Sciatic nerve (tissue), 2 donors: ENCODE data around the gene ARL8B. TPM values are rescaled to one million over a fixed set of nuclear protein-coding genes. Genes with fewer than 3 reads are reported as not detected.
"Not testable (repeated sequence)": the region's sequence is repeated elsewhere in the genome, so short reads cannot be mapped to it uniquely, and the experiment has no call there.

Experiments used
- ATAC-seq: fragments of 200-7000 bp; cut with Tn5 transposase; one replicate; pipeline ENCODE4 v1.9.1; 2020; ENCODE audit warnings: mild to moderate bottlenecking, moderate library complexity
- DNase-seq: peaks from one replicate; pipeline ENCODE4 v3.0.0-alpha.2; 2020; ENCODE audit warnings: low spot score
- intact Hi-C: fragments of 100-400 bp; cut with DNase I; formaldehyde crosslinking; loops from one replicate; pipeline ENCODE4 v1.14.2; 2022
- total RNA-seq: library from RNA; stranded (reverse); fragmentation: NEBNext Ultra II Directional; extraction: Animal tissue kit (Norgen Biotek cat#: 25700); gene quantifications from one replicate; pipeline ENCODE4 v1.2.1, GENCODE V29; 2021
- donor health status: DM: no; HTN: no; CAD: no.
- donor health status: DM: no; HTN: no; CAD: no.

The ARL8B gene
- total RNA-seq, 1 donor from 2014 or later = 55.1 TPM

DNA sequence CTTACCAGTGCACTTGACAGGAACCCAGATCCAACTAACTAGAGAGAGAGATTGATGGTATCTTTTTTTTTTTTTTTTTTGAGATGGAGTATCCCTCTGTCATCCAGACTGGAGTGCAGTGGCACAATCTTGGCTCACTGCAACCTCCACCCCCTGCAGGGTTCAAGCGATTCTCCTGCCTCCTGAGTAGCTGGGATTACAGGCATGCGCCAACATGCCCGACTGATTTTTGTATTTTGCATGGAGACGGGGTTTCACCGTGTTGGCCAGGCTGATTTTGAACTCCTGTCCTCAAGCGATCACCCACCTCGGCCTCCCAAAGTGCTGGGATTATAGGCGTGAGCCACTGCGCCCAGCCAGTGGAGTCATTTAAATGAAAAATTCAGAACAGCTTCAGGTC, 15.7 kb upstream of the ARL8B start:
- intact Hi-C loops, ATAC-seq, DNase-seq: not testable (repeated sequence)

- not testable (repeated sequence) for ATAC-seq
Measured at GRCh38 chr3:5106933-5107334, 15.2 kb upstream of the ARL8B start.

GRCh38 chr3:5110337-5110736, 11.8 kb upstream of the ARL8B start:
- DNase-seq = no peak
- no peak for ATAC-seq
- intact Hi-C loops = no loop called here

More at GRCh38 chr3:5106933-5107334, 15.2 kb upstream of the ARL8B start:
- intact Hi-C loops, DNase-seq: not testable (repeated sequence)

DNA sequence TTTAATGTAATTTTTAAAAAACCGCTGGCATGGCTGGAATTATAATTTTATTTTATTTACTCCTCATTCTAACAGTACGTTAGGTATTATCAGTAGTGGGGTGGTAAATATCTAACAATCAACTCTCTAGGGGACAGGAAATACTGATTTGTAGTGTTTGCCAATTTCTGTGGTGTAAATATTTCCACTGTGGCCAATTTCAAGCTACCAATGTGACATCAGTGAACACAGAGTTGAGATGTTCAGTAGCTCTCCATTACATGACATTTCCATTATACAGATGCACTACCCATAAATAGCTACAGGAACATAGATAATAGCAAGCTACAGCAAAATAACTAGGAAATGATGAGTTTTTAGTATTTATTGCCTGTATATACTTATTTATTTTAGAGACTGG, 10.0 kb upstream of the ARL8B start:
- DNase-seq (no peak), ATAC-seq (no peak)
- intact Hi-C loops = no loop called here

GRCh38 chr3:5113726-5114125, 8.4 kb upstream of the ARL8B start:
- DNase-seq, ATAC-seq, intact Hi-C loops: not testable (repeated sequence)

DNA sequence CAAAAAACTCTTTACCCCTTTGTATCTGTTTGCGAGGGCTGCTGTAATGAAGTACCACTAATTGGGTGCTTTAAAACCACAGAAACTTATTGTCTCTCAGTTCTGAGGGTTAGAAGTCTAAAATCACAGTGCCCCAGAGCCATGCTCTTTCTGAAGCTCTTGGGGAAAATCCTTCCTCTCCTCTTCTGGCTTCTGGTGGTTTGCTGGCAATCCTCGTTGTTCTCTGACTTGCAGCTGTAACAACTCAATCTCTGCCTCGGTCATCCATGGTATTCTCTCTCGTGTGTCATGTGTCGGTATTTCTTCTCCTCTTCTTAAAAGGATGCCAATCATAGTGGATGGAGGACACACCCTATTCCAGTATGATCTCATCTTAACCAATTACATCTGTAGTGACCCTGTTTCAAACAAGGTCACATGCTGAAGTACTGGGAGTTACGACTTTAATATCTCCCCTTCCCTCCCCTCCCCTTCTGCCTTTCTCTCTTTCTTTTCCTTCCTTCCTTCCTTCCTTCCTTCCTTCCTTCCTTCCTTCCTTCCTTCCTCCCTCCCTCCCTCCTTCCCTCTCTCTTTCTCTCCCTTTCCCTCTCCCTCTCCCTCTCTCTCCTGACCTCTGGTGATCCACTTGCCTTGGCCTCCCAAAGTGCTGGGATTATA, 6.5 kb upstream of the ARL8B start:
- no peak for DNase-seq
- no peak for ATAC-seq
- intact Hi-C loops = no loop called here

DNA sequence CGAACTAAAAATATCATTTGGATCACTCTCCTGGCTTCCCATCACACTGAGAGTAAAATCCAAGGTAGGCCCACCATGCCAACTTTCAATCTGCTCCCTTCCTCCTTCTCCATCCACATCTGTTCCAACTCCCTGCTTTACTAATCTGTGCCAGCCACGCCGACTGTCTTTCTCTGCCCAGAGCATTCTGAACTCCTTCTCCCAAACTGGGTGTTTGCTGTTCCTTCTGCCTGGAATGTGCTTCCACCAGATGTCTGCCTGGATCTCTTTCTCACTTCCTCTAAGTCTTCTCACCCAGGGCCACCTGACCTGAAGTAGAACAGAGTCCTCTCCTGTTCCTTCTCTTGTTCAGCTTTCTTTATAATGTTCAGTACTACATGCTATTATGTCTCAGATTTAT, 5.6 kb upstream of the ARL8B start:
- DNase-seq (no peak), ATAC-seq (no peak)
- intact Hi-C loops = no loop called here

DNA sequence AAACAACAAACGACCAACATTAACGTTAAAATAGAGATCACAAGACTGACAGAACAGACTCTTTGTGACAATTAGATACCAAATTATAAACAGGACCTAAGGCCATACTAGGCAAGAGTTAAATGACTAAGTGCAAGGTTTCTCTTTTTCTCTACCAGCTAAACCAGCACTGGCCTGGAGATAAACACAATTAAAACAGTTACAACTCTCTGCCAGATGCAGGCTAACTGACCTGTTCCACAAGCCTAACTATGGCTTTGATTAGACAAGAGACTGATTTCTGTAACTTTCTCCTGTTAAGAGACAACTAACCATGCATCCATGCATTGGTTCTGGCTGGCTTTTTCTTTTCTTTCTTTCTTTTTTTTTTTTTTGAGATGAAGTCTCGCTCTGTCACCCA, 1.6 kb upstream of the ARL8B start:
- no peak for DNase-seq
- intact Hi-C loops = no loop called here
- no peak for ATAC-seq

DNA sequence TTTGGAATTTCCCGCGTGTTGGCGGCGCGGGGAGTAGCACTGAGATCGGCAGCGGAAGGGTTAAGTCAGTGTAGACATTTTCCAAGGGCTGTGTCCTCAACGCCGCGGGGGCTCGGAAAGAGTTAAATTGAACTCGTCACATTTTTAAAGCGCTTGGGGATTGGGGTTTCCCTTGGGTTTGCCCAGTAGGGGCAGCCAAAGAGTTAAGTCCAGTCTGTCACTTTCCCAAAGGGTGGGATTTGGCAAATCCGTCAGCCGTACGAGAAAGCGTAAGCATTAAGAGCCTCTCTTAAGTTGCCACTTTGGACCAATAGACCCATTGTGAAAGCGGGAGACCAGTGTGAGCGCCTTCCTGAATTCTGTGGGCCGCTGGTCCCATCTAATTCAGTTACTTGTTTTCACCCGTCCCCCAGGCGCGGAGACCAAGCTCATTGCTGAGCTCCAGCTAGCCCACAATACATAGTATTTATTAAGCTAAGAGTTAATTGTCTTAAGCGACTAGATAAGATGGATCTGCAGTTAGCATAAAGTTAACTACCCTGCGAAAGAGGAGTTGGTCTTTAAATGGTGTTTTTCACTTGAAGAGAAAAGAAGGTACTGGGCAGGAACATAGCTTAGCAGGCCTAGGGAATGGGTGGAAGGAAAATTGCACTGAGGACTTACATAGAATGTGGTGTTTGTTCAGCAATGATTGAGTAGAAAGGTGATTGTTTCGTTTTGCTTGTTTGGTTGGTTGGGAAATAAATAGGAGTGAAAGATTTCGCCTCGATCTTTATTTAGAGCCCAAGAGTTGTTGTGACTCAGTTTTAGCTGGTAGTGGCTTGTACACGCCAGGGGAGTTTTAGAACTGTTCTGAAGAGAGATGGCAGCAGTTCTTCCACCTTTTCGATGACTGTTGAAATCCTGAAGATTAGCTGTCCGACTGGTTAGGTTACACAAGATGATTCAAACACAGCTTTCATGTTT, 932 bp downstream of the ARL8B start:
- DNase-seq = no peak
- ATAC-seq = peak; percentile 71
- intact Hi-C loops = no loop called here

DNA sequence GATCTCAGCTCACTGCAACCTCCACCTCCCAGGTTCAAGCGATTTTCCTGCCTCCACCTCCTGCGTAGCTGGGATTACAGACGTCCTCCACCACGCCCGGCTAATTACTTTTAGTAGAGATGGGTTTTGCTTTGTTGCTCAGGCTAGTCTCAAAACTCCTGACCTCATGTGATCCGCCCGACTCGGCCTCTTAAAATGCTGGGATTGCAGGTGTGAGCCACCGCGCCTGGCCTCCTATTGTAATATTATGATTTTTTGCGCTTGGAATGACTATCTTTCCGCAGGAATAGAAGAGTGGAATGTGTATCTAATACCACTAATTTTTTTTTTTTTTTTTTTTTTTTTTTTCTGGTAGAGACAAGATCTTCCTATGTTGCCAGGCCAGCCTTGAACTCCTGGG, 1.8 kb downstream of the ARL8B start:
- no peak for ATAC-seq
- DNase-seq = no peak
- intact Hi-C loops = no loop called here

GRCh38 chr3:5126586-5126985, 4.5 kb downstream of the ARL8B start:
- DNase-seq (no peak), ATAC-seq (no peak)
- intact Hi-C loops = no loop called here

DNA sequence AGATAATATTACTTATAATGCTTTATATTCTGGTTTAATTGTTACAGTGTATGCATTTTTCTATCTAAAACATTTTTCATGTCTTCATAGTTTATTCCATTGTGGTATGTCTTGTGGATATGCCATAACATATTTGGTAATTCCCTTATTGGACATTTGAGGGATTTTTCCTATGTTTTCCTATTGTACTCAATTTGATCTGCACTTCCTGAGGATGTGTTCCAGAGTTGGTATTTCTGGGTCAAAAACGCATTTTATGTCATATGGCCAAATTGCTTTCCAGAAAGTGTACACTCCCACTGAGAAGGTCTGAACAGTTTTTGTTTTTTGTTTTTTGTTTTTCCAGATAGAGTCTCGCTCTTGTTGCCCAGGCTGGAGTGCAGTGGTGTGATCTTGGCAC, 6.8 kb downstream of the ARL8B start:
- DNase-seq (no peak), ATAC-seq (no peak)
- intact Hi-C loops = no loop called here

- DNase-seq (no peak), ATAC-seq (no peak)
- intact Hi-C loops = no loop called here
Measured at GRCh38 chr3:5133239-5134018, 11.3 kb downstream of the ARL8B start.

GRCh38 chr3:5134019-5134391, 11.9 kb downstream of the ARL8B start:
- intact Hi-C loops = no loop called here
- DNase-seq (no peak), ATAC-seq (no peak)

DNA sequence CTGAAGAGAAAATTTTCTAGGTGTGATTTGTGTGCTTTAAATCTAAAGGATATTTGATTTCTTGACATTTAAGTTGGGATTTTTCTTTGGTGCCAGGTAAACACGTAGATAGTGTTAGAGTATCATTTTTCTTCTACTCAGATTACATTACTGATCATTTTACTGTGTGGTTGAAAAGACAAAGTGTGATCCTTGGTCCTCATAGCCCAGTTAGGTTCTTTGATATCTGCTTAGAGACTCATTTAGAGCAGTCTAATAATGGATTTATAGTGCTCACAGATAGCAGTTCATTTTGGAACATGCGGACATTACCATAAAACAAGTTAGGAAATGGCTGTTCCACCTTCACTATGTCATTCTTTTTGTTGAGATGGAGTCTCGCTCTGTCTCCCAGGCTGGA, 12.4 kb downstream of the ARL8B start:
- intact Hi-C loops = no loop called here
- ATAC-seq (no peak), DNase-seq (no peak)

DNA sequence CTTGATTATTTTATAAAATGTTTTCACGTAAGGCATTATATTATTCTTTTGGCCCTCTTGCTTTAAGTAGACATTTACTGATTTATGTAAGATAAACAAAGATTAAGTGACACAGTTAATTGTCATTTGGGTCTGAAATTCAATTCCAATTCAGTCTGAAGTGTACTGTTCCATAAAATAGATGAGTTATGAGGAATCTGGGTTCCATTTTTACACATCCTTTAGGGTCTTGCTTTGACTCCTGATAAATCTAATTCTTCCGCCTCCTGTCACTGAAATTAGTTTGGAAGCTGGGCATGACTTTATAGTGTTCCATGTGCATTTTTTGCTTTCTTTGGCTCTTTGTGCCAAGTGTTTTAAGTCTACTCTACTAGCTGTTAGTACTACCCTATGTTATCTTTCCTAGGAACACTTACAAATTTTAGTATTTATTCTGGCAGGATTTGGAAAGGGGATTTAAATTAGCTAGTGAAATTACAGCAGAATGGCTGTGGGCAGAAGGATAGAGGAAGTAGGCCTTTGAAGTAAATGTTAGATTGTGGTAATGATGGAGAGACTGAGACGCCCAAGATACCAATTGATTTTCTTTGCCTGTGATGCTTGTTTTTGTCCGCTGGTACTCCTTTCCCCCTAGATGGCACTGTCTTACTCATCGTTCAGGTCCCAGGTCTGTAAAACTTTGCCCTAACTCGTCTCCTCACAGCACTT, 14.3 kb downstream of the ARL8B start:
- intact Hi-C loops = no loop called here
- ATAC-seq (no peak), DNase-seq (no peak)

DNA sequence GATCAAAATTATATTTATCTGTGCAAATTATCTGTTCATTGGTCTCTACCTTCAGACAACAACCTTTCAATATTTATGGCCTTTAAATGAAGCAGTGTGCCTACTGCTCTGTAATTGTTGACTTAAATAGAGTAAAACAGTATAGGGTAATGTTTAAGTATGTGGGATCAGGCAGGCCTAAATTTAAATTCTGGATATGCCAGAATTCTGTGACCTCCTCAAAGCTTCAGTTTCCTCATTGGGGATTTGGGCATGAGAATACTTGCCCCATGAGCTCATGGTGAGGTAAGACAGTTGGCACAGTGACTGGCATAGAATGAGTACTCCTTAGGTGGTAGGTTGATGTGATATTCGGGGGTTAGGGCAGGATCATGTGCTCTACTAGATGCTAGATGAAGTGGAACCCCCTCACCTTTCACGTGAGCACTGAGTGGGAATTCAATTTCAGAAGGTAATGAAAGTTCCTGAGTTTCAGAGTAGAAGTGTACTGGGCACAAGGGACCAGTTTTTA, 14.9 kb downstream of the ARL8B start:
- no peak for ATAC-seq
- intact Hi-C loops = no loop called here
- DNase-seq = no peak

DNA sequence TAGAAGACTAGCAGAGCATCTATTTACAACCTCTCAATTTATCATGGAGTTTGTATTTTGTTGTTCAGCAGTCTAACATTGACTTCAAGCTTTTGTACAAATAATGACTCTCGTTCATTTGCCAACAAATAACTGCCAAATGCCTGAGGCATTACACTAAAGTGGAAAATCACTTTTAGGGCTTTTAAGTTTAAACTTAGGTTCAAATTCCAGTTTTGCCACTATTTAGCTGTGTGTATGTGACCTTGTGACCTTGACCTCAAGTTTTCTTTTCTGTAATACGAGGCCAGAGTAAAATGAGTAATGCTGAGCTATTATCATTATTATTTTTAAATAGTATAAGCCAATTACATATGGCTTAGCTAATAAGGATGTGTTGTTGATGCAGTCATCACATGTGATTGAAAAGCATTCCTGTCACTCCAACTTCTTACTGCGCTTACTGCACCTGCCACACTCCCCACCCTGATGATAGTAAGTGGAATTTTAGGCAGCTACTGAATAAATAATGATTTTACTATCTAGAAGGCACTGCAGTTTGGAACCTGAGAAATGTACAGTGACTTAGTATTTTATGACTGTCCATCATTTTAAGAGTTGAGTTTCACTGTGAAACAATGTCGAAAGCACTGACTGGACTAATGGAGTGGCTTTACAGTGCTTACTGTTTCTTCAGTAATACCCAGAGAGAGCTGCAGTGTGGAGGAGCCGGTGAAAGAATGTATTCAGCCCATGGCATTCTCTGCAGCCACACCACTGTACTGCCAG, 16.3 kb downstream of the ARL8B start:
- DNase-seq (no peak), ATAC-seq (peak; percentile 48)
- intact Hi-C loops = no loop called here
